ENCODE results near the gene FBXL20.
"Not testable (repeated sequence)": the region's sequence is repeated elsewhere in the genome, so short reads cannot be mapped to it uniquely, and the experiment has no call there.

The FBXL20 gene

GRCh38 chr17:39401412-39402243 is at the start of gene FBXL20:
Gene FBXL20 (minus strand): TSS chr17:39401626. CDS start chr17:39401402, 224 bp downstream.
- DNase-seq, result peak; percentile 84

- DNase-seq, result peak; percentile 99
These were observed 49.6 kb upstream of the FBXL20 start, which contains the start of gene MED1 for GRCh38 chr17:39450847-39451581. Gene MED1 (minus strand): TSS chr17:39451263. CDS start chr17:39451062, 201 bp downstream.

- no peak for DNase-seq
These were observed 48.6 kb upstream of the FBXL20 start for GRCh38 chr17:39450051-39450450.

- DNase-seq, result no peak
These were observed 46.1 kb upstream of the FBXL20 start for GRCh38 chr17:39447561-39447960.

- DNase-seq, result no peak
These were observed 41.9 kb upstream of the FBXL20 start for GRCh38 chr17:39443326-39443725.

- not testable (repeated sequence) for DNase-seq
These were observed 38.4 kb upstream of the FBXL20 start for GRCh38 chr17:39439868-39440267.

GRCh38 chr17:39429600-39429999 is 28.2 kb upstream of the FBXL20 start:
- no peak for DNase-seq

GRCh38 chr17:39416141-39416540 is 14.7 kb upstream of the FBXL20 start:
- no peak for DNase-seq

- DNase-seq, result no peak
These were observed 8.9 kb upstream of the FBXL20 start for GRCh38 chr17:39410279-39410678.

- no peak for DNase-seq
These were observed 6.9 kb upstream of the FBXL20 start for GRCh38 chr17:39408360-39408759.

- no peak for DNase-seq
These were observed 5.5 kb upstream of the FBXL20 start for GRCh38 chr17:39406951-39407350.

GRCh38 chr17:39405436-39405835 is 4.0 kb upstream of the FBXL20 start:
- no peak for DNase-seq

GRCh38 chr17:39404542-39405378 is 3.3 kb upstream of the FBXL20 start:
- DNase-seq, result no peak

- no peak for DNase-seq
These were observed 1.6 kb upstream of the FBXL20 start for GRCh38 chr17:39402890-39403605.

- DNase-seq, result peak; percentile 92
These were observed 941 bp upstream of the FBXL20 start for GRCh38 chr17:39402244-39402889.

- DNase-seq, result no peak
These were observed 647 bp downstream of the FBXL20 start for GRCh38 chr17:39400547-39401411.

- no peak for DNase-seq
These were observed 1.6 kb downstream of the FBXL20 start for GRCh38 chr17:39399791-39400190.

GRCh38 chr17:39393736-39394135 is 7.7 kb downstream of the FBXL20 start:
- no peak for DNase-seq

- no peak for DNase-seq
These were observed 10.0 kb downstream of the FBXL20 start for GRCh38 chr17:39391448-39391847.

GRCh38 chr17:39385040-39385439 is 16.4 kb downstream of the FBXL20 start:
- no peak for DNase-seq

- DNase-seq, result no peak
These were observed 21.3 kb downstream of the FBXL20 start for GRCh38 chr17:39380144-39380543.

All from NCI-H1092 (cell line).